Stimulated activated memory B cell treated with anti-CD40 and anti-IgM and Interleukin-4, amounts not matched to agents 10 μg/mL and 1 μg/mL and 100 μg/mL, for 72 hours (primary cell): Measurements from ENCODE around the gene VDR.

Source experiments
- ATAC-seq: fragments of 150-1000 bp; cut with Tn5 transposase; 2 replicates; pipeline ENCODE4 v1.10.0; 2021
- H3K27ac Mint-ChIP-seq: one replicate; pipeline ENCODE4 v1.8.0; 2022; ENCODE audit warnings: mild to moderate bottlenecking, mixed read lengths
- H3K27me3 Mint-ChIP-seq: one replicate; pipeline ENCODE4 v1.8.0; 2022; ENCODE audit warnings: mixed read lengths
- H3K36me3 Mint-ChIP-seq: one replicate; pipeline ENCODE4 v1.8.0; 2022; ENCODE audit warnings: mixed read lengths
- H3K4me1 Mint-ChIP-seq: one replicate; pipeline ENCODE4 v1.8.0; 2022; ENCODE audit warnings: mixed read lengths
- H3K4me3 Mint-ChIP-seq: one replicate; pipeline ENCODE4 v1.8.0; 2022; ENCODE audit warnings: mild to moderate bottlenecking, moderate library complexity, mixed read lengths
- H3K9me3 Mint-ChIP-seq: one replicate; pipeline ENCODE4 v1.8.0; 2022; ENCODE audit warnings: mixed read lengths

VDR gene

DNA sequence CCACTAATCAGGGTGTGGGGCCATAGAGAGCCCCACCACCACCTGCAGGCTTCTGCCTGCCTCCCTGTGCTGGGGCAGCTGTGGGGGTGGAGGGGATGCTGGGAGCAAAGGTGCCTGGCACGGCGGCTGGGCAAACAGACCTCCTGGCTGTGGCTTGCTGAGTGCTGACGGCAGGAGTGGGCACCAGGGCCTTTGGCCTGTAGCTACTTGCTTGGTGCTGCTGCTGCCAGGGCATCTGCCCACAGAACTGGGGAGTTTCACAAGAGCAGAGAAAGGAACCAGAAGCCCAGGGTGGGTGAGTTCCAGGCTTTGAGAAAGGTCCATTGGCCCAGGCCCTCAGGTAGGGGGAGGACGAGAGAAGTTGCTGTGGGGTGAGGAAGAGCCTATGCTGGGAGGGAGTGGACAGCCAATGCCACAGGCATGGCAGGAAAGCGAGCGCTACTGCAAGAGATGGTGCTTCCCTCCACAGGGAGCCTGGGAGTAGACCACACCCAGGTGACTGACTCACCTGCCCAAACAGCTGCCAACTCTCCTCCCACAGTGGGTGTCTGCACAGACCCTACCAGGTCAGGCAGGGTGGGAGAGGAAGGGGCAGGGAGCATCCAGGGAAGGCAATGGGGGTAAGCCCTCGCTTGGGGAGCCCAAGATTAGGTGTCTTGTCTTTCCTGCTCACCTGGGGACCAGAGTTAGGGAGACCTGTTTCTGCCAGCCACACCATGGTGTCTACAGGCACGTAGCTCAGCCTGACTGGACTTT, 46.1 kb downstream of the VDR start:
- H3K36me3 Mint-ChIP-seq: peaks cover 24% of the 10 kb centered on the region
- H3K9me3 Mint-ChIP-seq: no peaks in the 10 kb centered on the region
- H3K27ac Mint-ChIP-seq: peak overlapping the region; percentile 45
- peaks cover 24% of the 10 kb centered on the region for H3K4me1 Mint-ChIP-seq
- ATAC-seq: peak; percentile 9
- H3K4me3 Mint-ChIP-seq: no peak overlapping the region
- no peaks in the 10 kb centered on the region for H3K27me3 Mint-ChIP-seq

- Mint-ChIP-seq H3K36me3 (peaks cover 28% of the 10 kb centered on the region), H3K27me3 (no peaks in the 10 kb centered on the region), H3K4me1 (peaks cover 24% of the 10 kb centered on the region), H3K4me3 (no peak overlapping the region), H3K27ac (no peak overlapping the region), H3K9me3 (no peaks in the 10 kb centered on the region)
- no peak for ATAC-seq
Measured at GRCh38 chr12:47856721-47857575, 47.8 kb downstream of the VDR start.

DNA sequence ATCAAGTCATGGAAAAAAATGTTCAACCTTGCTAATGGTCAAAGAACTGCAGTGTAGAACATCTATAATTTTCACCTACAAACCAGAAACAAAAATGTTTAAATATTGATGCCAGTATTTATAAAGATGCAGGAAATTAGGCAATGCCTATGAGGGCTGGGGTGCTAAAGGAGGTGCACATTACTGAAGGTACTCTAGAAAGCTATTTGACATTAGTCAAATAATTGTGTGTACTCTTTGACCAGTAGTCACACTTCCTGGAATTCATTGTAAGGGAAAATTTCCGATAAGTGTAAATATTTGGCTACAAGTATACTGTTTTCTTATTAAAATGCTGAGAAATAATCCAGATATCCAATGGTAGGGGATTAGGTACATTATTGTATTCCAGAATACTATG, 48.7 kb downstream of the VDR start:
- H3K4me1 Mint-ChIP-seq: peaks cover 24% of the 10 kb centered on the region
- H3K9me3 Mint-ChIP-seq: no peaks in the 10 kb centered on the region
- H3K36me3 Mint-ChIP-seq: peaks cover 32% of the 10 kb centered on the region
- H3K4me3 Mint-ChIP-seq: no peak overlapping the region
- H3K27ac Mint-ChIP-seq: no peak overlapping the region
- ATAC-seq: no peak
- no peaks in the 10 kb centered on the region for H3K27me3 Mint-ChIP-seq

DNA sequence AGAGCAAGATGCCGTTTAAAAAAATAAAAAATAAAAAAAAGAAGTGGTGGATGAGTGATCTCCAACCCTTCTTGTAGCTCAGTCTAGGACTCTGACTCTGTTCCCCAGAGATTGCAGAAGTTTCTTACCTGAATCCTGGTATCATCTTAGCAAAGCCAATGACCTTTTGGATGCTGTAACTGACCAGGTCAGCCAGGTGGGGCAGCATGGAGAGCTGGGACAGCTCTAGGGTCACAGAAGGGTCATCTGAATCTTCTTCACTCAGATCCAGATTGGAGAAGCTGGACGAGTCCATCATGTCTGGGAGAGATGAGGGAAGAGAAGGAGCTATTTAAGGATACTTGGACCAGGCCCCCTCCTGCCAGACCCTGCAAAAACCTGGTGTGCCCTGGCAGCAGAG, 49.3 kb downstream of the VDR start:
- no peak overlapping the region for H3K27ac Mint-ChIP-seq
- peaks cover 32% of the 10 kb centered on the region for H3K36me3 Mint-ChIP-seq
- no peaks in the 10 kb centered on the region for H3K27me3 Mint-ChIP-seq
- H3K9me3 Mint-ChIP-seq: no peaks in the 10 kb centered on the region
- no peak for ATAC-seq
- H3K4me1 Mint-ChIP-seq: peaks cover 19% of the 10 kb centered on the region
- H3K4me3 Mint-ChIP-seq: no peak overlapping the region

- Mint-ChIP-seq H3K9me3 (no peaks in the 10 kb centered on the region), H3K4me1 (peaks cover 10% of the 10 kb centered on the region), H3K27ac (no peak overlapping the region), H3K4me3 (no peak overlapping the region), H3K36me3 (peaks cover 37% of the 10 kb centered on the region), H3K27me3 (no peaks in the 10 kb centered on the region)
- no peak for ATAC-seq
Measured at GRCh38 chr12:47854531-47854930, 50.3 kb downstream of the VDR start.

DNA sequence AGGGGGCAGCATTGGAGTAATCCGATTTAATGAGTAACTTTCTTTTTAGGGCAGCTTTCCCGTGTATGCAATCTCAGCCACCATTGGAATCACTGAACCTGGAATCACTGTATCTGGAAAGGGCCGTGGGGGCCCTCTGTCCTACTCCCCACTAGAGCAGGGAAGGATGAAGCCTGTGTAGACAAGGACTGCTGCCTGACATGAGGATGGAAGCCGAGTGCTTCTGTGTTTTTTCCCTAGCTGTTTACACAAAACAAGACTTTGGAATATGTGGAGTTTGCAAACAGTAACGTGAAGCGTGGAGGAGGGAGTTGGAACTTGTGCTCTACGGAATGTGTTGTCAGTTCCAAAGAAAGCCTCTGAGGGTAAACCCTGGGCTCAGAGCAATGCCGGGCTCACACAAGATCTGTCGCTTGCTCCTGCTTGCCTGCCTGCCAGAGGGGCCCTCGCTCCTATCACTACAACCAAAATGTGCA, 52.7 kb downstream of the VDR start:
- Mint-ChIP-seq H3K4me1 (no peaks in the 10 kb centered on the region), H3K27me3 (no peaks in the 10 kb centered on the region), H3K36me3 (peaks cover 25% of the 10 kb centered on the region), H3K27ac (no peak overlapping the region), H3K9me3 (no peaks in the 10 kb centered on the region), H3K4me3 (no peak overlapping the region)
- ATAC-seq: no peak

GRCh38 chr12:47851303-47851952, 53.4 kb downstream of the VDR start:
- H3K27ac Mint-ChIP-seq: no peak overlapping the region
- ATAC-seq: peak; percentile 41

GRCh38 chr12:47850153-47851084, 54.4 kb downstream of the VDR start:
- Mint-ChIP-seq H3K9me3 (no peaks in the 10 kb centered on the region), H3K27ac (no peak overlapping the region), H3K4me1 (no peaks in the 10 kb centered on the region), H3K36me3 (peaks cover 20% of the 10 kb centered on the region), H3K4me3 (no peak overlapping the region), H3K27me3 (peaks cover 1% of the 10 kb centered on the region)
- ATAC-seq: no peak

More at GRCh38 chr12:47851303-47851952, 53.4 kb downstream of the VDR start:
- Mint-ChIP-seq H3K4me1 (no peaks in the 10 kb centered on the region), H3K9me3 (no peaks in the 10 kb centered on the region), H3K27me3 (no peaks in the 10 kb centered on the region), H3K4me3 (no peak overlapping the region), H3K36me3 (peaks cover 21% of the 10 kb centered on the region)

DNA sequence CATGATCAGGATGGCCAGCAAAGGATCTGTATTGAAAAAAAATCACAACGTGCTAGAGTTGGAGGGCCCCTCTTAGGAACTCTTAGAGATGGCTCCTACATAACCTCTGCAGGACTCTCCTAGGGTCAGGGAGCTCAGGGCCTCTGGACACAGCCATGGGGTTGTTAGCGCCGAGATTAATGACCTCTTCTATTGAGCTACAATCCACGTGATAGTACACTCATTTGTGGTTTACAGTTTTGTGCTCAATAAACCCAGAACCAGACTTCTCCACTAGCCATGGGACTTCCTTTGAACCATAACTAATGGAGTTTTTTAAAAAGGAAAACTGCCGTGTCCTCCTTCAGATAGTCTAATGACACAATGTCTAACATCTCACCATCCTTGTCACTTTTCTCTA, 55.5 kb downstream of the VDR start:
- H3K36me3 Mint-ChIP-seq: peaks cover 25% of the 10 kb centered on the region
- H3K27me3 Mint-ChIP-seq: peaks cover 9% of the 10 kb centered on the region
- no peak overlapping the region for H3K27ac Mint-ChIP-seq
- no peak overlapping the region for H3K4me3 Mint-ChIP-seq
- ATAC-seq: no peak
- H3K9me3 Mint-ChIP-seq: no peaks in the 10 kb centered on the region
- no peaks in the 10 kb centered on the region for H3K4me1 Mint-ChIP-seq

GRCh38 chr12:47848853-47849252, 55.9 kb downstream of the VDR start:
- H3K36me3 Mint-ChIP-seq: peaks cover 25% of the 10 kb centered on the region
- H3K4me1 Mint-ChIP-seq: no peaks in the 10 kb centered on the region
- H3K27ac Mint-ChIP-seq: no peak overlapping the region
- H3K9me3 Mint-ChIP-seq: no peaks in the 10 kb centered on the region
- H3K27me3 Mint-ChIP-seq: peaks cover 9% of the 10 kb centered on the region
- H3K4me3 Mint-ChIP-seq: no peak overlapping the region
- no peak for ATAC-seq

GRCh38 chr12:47846294-47846996, 58.3 kb downstream of the VDR start:
- no peak overlapping the region for H3K27ac Mint-ChIP-seq
- no peaks in the 10 kb centered on the region for H3K4me1 Mint-ChIP-seq
- H3K27me3 Mint-ChIP-seq: peaks cover 9% of the 10 kb centered on the region
- no peaks in the 10 kb centered on the region for H3K9me3 Mint-ChIP-seq
- H3K4me3 Mint-ChIP-seq: no peak overlapping the region
- H3K36me3 Mint-ChIP-seq: peaks cover 17% of the 10 kb centered on the region
- ATAC-seq: no peak

DNA sequence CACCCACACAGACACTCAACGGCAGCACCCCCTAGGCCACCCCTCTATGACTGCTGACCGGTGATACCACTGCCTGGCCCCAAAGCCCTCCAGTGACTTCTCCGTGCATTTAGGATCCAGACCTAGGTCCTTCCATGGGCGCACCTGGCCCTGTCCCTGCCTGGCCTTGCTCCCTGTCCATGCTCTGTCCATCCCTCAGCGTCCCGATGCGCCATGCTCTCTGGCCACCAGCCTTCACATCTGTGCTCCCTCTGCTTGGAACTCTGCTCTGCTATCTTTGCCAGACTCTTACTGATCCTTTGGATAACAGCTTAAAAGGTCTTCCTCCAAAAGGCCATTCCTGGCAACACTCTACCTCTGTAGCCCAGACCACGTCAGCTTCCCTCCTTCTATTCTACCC, 59.7 kb downstream of the VDR start:
- ATAC-seq: no peak
- H3K4me3 Mint-ChIP-seq: no peak overlapping the region
- H3K36me3 Mint-ChIP-seq: peaks cover 13% of the 10 kb centered on the region
- no peak overlapping the region for H3K27ac Mint-ChIP-seq
- no peaks in the 10 kb centered on the region for H3K4me1 Mint-ChIP-seq
- no peaks in the 10 kb centered on the region for H3K9me3 Mint-ChIP-seq
- peaks cover 9% of the 10 kb centered on the region for H3K27me3 Mint-ChIP-seq

DNA sequence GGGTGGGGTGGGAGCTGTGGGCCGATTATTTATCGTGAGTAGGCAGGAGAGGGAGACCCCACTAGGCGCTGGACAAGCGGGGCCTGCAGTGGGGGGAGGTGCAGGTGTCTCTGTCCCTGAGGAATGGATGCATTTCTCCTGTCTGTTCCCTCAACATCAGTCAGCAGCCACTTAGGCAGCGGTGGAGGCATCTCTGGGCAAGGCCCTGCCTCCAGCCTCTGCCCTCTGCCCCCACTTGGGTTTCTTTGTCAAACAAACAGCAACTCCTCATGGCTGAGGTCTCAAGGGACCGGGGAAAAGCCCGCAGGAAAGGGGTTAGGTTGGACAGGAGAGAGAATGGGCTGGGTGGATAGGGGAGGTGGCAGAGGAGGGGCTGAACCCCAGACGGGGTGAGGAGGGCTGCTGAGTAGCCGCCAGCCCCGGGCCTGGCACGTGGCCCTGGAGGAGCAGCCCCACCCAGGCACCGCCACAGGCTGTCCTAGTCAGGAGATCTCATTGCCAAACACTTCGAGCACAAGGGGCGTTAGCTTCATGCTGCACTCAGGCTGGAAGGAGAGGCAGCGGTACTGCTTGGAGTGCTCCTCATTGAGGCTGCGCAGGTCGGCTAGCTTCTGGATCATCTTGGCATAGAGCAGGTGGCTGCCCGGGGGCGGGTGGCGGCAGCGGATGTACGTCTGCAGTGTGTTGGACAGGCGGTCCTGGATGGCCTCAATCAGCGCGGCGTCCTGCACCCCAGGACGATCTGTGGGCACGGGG, 60.4 kb downstream of the VDR start:
- no peak overlapping the region for H3K27ac Mint-ChIP-seq
- no peaks in the 10 kb centered on the region for H3K9me3 Mint-ChIP-seq
- no peak for ATAC-seq

More for the DNA sequence above, 60.4 kb downstream of the VDR start:
- Mint-ChIP-seq H3K4me1 (no peaks in the 10 kb centered on the region), H3K36me3 (peaks cover 12% of the 10 kb centered on the region), H3K27me3 (peaks cover 9% of the 10 kb centered on the region), H3K4me3 (no peak overlapping the region)
